ENCODE measurements around the gene PCSK6. TPM values are rescaled to one million over a fixed set of nuclear protein-coding genes. Genes with fewer than 3 reads are reported as not detected.

The PCSK6 gene
- total and polyA plus RNA-seq, 3 experiments from 2014 or later: 0.74 to 1.7 (median 0.95) TPM

- H3K36me3 ChIP-seq (ENCODE audit: insufficient read depth, low read length): no peaks in the 10 kb centered on the region
- Mint-ChIP-seq H3K27ac (no peak overlapping the region), H3K9me3 (no peaks in the 10 kb centered on the region), H3K27me3 (peaks cover 2 to 27% of the 10 kb centered on the region in 2 donors), H3K36me3 (no peaks in the 10 kb centered on the region), H3K4me1 (peaks cover 0 to 2% (median 2%) of the 10 kb centered on the region in 3 donors), H3K4me3 (no peak overlapping the region)
- H3K27ac ChIP-seq (ENCODE audit: low read depth, low read length): no peak overlapping the region
- H3K27me3 ChIP-seq (ENCODE audit: insufficient read depth, low read length, poor library complexity, severe bottlenecking): peaks cover 4% of the 10 kb centered on the region
- CTCF ChIA-PET: no interaction called here
- no peaks in the 10 kb centered on the region for H3K4me1 ChIP-seq (ENCODE audit: insufficient read depth, low read length)
- no peaks in the 10 kb centered on the region for H3K9me3 ChIP-seq (ENCODE audit: low read length)
- no peak overlapping the region for H3K4me3 ChIP-seq (ENCODE audit: low read length)
- POLR2A ChIA-PET: no interaction called here
- DNase-seq: no peak
These were observed 118.4 kb downstream of the PCSK6 start for GRCh38 chr15:101371081-101371480.

GRCh38 chr15:101370330-101371024, 119.0 kb downstream of the PCSK6 start:
- Histone ChIP-seq H3K27ac (ENCODE audit: low read depth, low read length) (no peak overlapping the region), H3K4me3 (ENCODE audit: low read length) (no peak overlapping the region), H3K27me3 (ENCODE audit: insufficient read depth, low read length, poor library complexity, severe bottlenecking) (peaks cover 4% of the 10 kb centered on the region), H3K36me3 (ENCODE audit: insufficient read depth, low read length) (no peaks in the 10 kb centered on the region), H3K9me3 (ENCODE audit: low read length) (no peaks in the 10 kb centered on the region), H3K4me1 (ENCODE audit: insufficient read depth, low read length) (no peaks in the 10 kb centered on the region)
- peaks cover 2 to 27% of the 10 kb centered on the region in 2 donors for H3K27me3 Mint-ChIP-seq
- H3K4me3 Mint-ChIP-seq: no peak overlapping the region
- no peak overlapping the region for H3K27ac Mint-ChIP-seq
- no peaks in the 10 kb centered on the region for H3K9me3 Mint-ChIP-seq
- peaks cover 0 to 2% (median 2%) of the 10 kb centered on the region in 3 donors for H3K4me1 Mint-ChIP-seq
- ChIA-PET POLR2A (no interaction called here), CTCF (no interaction called here)
- DNase-seq: no peak
- H3K36me3 Mint-ChIP-seq: no peaks in the 10 kb centered on the region

- H3K4me3 ChIP-seq (ENCODE audit: low read length): no peak overlapping the region
- no peak for DNase-seq
- H3K27ac ChIP-seq (ENCODE audit: low read depth, low read length): no peak overlapping the region
- H3K4me3 Mint-ChIP-seq: no peak overlapping the region
- peaks cover 2 to 27% of the 10 kb centered on the region in 2 donors for H3K27me3 Mint-ChIP-seq
- peaks cover 0 to 2% (median 2%) of the 10 kb centered on the region in 3 donors for H3K4me1 Mint-ChIP-seq
- no peaks in the 10 kb centered on the region for H3K4me1 ChIP-seq (ENCODE audit: insufficient read depth, low read length)
- no peak overlapping the region for H3K27ac Mint-ChIP-seq
- no peaks in the 10 kb centered on the region for H3K9me3 ChIP-seq (ENCODE audit: low read length)
- no peaks in the 10 kb centered on the region for H3K36me3 ChIP-seq (ENCODE audit: insufficient read depth, low read length)
- POLR2A ChIA-PET: no interaction called here
- peaks cover 0 to 3% (median under 1%) of the 10 kb centered on the region in 5 donors for H3K9me3 Mint-ChIP-seq
- CTCF ChIA-PET: no interaction called here
- no peaks in the 10 kb centered on the region for H3K36me3 Mint-ChIP-seq
- peaks cover 4% of the 10 kb centered on the region for H3K27me3 ChIP-seq (ENCODE audit: insufficient read depth, low read length, poor library complexity, severe bottlenecking)
These were observed 119.8 kb downstream of the PCSK6 start for GRCh38 chr15:101369676-101370075.

- no peaks in the 10 kb centered on the region for H3K9me3 ChIP-seq (ENCODE audit: low read length)
- CTCF ChIA-PET: no interaction called here
- peaks cover 2 to 24% of the 10 kb centered on the region in 2 donors for H3K27me3 Mint-ChIP-seq
- POLR2A ChIA-PET: no interaction called here
- peaks cover 0 to 6% (median 4%) of the 10 kb centered on the region in 5 donors for H3K9me3 Mint-ChIP-seq
- H3K27me3 ChIP-seq (ENCODE audit: insufficient read depth, low read length, poor library complexity, severe bottlenecking): peaks cover 4% of the 10 kb centered on the region
- H3K4me1 ChIP-seq (ENCODE audit: insufficient read depth, low read length): no peaks in the 10 kb centered on the region
- no peak overlapping the region for H3K4me3 Mint-ChIP-seq
- no peak overlapping the region for H3K27ac Mint-ChIP-seq
- H3K4me3 ChIP-seq (ENCODE audit: low read length): no peak overlapping the region
- no peak overlapping the region for H3K27ac ChIP-seq (ENCODE audit: low read depth, low read length)
- DNase-seq: no peak
- H3K4me1 Mint-ChIP-seq: peaks cover 0 to 2% (median 2%) of the 10 kb centered on the region in 3 donors
- no peaks in the 10 kb centered on the region for H3K36me3 Mint-ChIP-seq
- no peaks in the 10 kb centered on the region for H3K36me3 ChIP-seq (ENCODE audit: insufficient read depth, low read length)
These were observed 120.5 kb downstream of the PCSK6 start for GRCh38 chr15:101368861-101369642.

GRCh38 chr15:101368086-101368780, 121.3 kb downstream of the PCSK6 start:
- ChIA-PET POLR2A (no interaction called here), CTCF (no interaction called here)
- H3K27me3 ChIP-seq (ENCODE audit: insufficient read depth, low read length, poor library complexity, severe bottlenecking): peaks cover 4% of the 10 kb centered on the region
- H3K27ac Mint-ChIP-seq: no peak overlapping the region
- H3K4me1 Mint-ChIP-seq: peaks cover 0 to 2% (median 1%) of the 10 kb centered on the region in 3 donors
- H3K9me3 ChIP-seq (ENCODE audit: low read length): no peaks in the 10 kb centered on the region
- no peaks in the 10 kb centered on the region for H3K36me3 Mint-ChIP-seq
- no peaks in the 10 kb centered on the region for H3K36me3 ChIP-seq (ENCODE audit: insufficient read depth, low read length)
- no peak for DNase-seq
- peaks cover 0 to 6% (median 4%) of the 10 kb centered on the region in 5 donors for H3K9me3 Mint-ChIP-seq
- no peak overlapping the region for H3K4me3 Mint-ChIP-seq
- H3K27me3 Mint-ChIP-seq: peaks cover 0 to 17% of the 10 kb centered on the region in 2 donors
- H3K27ac ChIP-seq (ENCODE audit: low read depth, low read length): no peak overlapping the region
- no peak overlapping the region for H3K4me3 ChIP-seq (ENCODE audit: low read length)
- H3K4me1 ChIP-seq (ENCODE audit: insufficient read depth, low read length): no peaks in the 10 kb centered on the region

- Histone ChIP-seq H3K27me3 (ENCODE audit: insufficient read depth, low read length, poor library complexity, severe bottlenecking) (peaks cover 2% of the 10 kb centered on the region), H3K36me3 (ENCODE audit: insufficient read depth, low read length) (no peaks in the 10 kb centered on the region), H3K4me3 (ENCODE audit: low read length) (no peak overlapping the region), H3K27ac (ENCODE audit: low read depth, low read length) (no peak overlapping the region), H3K9me3 (ENCODE audit: low read length) (no peaks in the 10 kb centered on the region), H3K4me1 (ENCODE audit: insufficient read depth, low read length) (no peaks in the 10 kb centered on the region)
- CTCF ChIA-PET: no interaction called here
- DNase-seq: no peak
- Mint-ChIP-seq H3K27ac (peak overlapping the region in 1 of 8 donors; percentile 42), H3K36me3 (no peaks in the 10 kb centered on the region), H3K27me3 (peaks cover 2 to 15% of the 10 kb centered on the region in 2 donors), H3K4me1 (no peaks in the 10 kb centered on the region), H3K9me3 (peaks cover 0 to 6% (median 5%) of the 10 kb centered on the region in 5 donors), H3K4me3 (no peak overlapping the region)
- POLR2A ChIA-PET: no interaction called here
These were observed 122.7 kb downstream of the PCSK6 start for GRCh38 chr15:101366853-101367252.

- no peak for DNase-seq
- Mint-ChIP-seq H3K4me1 (peaks cover 0 to 2% (median 0%) of the 10 kb centered on the region in 3 donors), H3K9me3 (peaks cover 0 to 6% (median 5%) of the 10 kb centered on the region in 5 donors), H3K36me3 (no peaks in the 10 kb centered on the region), H3K4me3 (no peak overlapping the region), H3K27ac (no peak overlapping the region), H3K27me3 (peaks cover 5 to 15% of the 10 kb centered on the region in 2 donors)
- ChIA-PET CTCF (no interaction called here), POLR2A (no interaction called here)
- H3K36me3 ChIP-seq (ENCODE audit: insufficient read depth, low read length): no peaks in the 10 kb centered on the region
- no peaks in the 10 kb centered on the region for H3K4me1 ChIP-seq (ENCODE audit: insufficient read depth, low read length)
- no peak overlapping the region for H3K4me3 ChIP-seq (ENCODE audit: low read length)
- no peaks in the 10 kb centered on the region for H3K27me3 ChIP-seq (ENCODE audit: insufficient read depth, low read length, poor library complexity, severe bottlenecking)
- H3K27ac ChIP-seq (ENCODE audit: low read depth, low read length): no peak overlapping the region
- H3K9me3 ChIP-seq (ENCODE audit: low read length): no peaks in the 10 kb centered on the region
These were observed 126.4 kb downstream of the PCSK6 start for GRCh38 chr15:101362986-101363566.

Data from CD8-positive, alpha-beta memory T cell (primary cell).